ENCODE data around the gene PPM1A.

PPM1A gene

GRCh38 chr14:60323199-60323896, 74.3 kb downstream of the PPM1A start:
- DNase-seq (ENCODE audit: low read depth): no peak

- no peak for DNase-seq (ENCODE audit: low read depth)
Observed at GRCh38 chr14:60324837-60325236, 75.8 kb downstream of the PPM1A start.

GRCh38 chr14:60326274-60326673, 77.3 kb downstream of the PPM1A start:
- no peak for DNase-seq (ENCODE audit: low read depth)

- DNase-seq (ENCODE audit: low read depth): no peak
Observed at GRCh38 chr14:60327447-60328331, 78.7 kb downstream of the PPM1A start.

- no peak for DNase-seq (ENCODE audit: low read depth)
Observed at GRCh38 chr14:60328583-60328982, 79.6 kb downstream of the PPM1A start.

- no peak for DNase-seq (ENCODE audit: low read depth)
Observed at GRCh38 chr14:60329274-60329673, 80.3 kb downstream of the PPM1A start.

- peak; percentile 65 for DNase-seq (ENCODE audit: low read depth)
Observed at GRCh38 chr14:60331201-60332045, 82.4 kb downstream of the PPM1A start.

GRCh38 chr14:60332046-60332399, 83.0 kb downstream of the PPM1A start:
- no peak for DNase-seq (ENCODE audit: low read depth)

- no peak for DNase-seq (ENCODE audit: low read depth)
Observed at GRCh38 chr14:60332869-60333268, 83.8 kb downstream of the PPM1A start.

- DNase-seq (ENCODE audit: low read depth): no peak
Observed at GRCh38 chr14:60339571-60339970, 90.5 kb downstream of the PPM1A start.

- no peak for DNase-seq (ENCODE audit: low read depth)
Observed at GRCh38 chr14:60343571-60344071, 94.6 kb downstream of the PPM1A start.

GRCh38 chr14:60344751-60345150, 95.7 kb downstream of the PPM1A start:
- DNase-seq (ENCODE audit: low read depth): no peak

GRCh38 chr14:60346706-60347105, 97.7 kb downstream of the PPM1A start:
- no peak for DNase-seq (ENCODE audit: low read depth)

GRCh38 chr14:60348211-60348610, 99.2 kb downstream of the PPM1A start:
- DNase-seq (ENCODE audit: low read depth): no peak

All from stimulated activated CD8-positive, alpha-beta memory T cell treated with anti-CD3 and anti-CD28 coated beads, Interleukin-7, amount 100 ng/mL, for 24 hours (primary cell).